Bronchial epithelial cell (primary cell): ENCODE measurements around the gene HSPA4L. TPM values are rescaled to one million over a fixed set of nuclear protein-coding genes. Genes with fewer than 3 reads are reported as not detected.
A peak's percentile ranks its signal among the peaks of the same experiment; 100 is the strongest.

ENCODE experiments used
- DNase-seq: peaks from one replicate; pipeline ENCODE4 v3.0.0-alpha.2; 2010; ENCODE audit warnings: low read depth
- FAIRE-seq: peaks from 2 replicates; lab custom pipeline; 2011; peaks lifted over from hg19 to GRCh38; lab: Jason Lieb, UNC
- H3K27me3 ChIP-seq: 2 replicates; pipeline ENCODE4 v1.5.1; 2011; ENCODE audit warnings: low read length; ENCODE audit not compliant: control insufficient read depth, insufficient read depth
- H3K36me3 ChIP-seq: 2 replicates; pipeline ENCODE4 v1.5.1; 2011; ENCODE audit warnings: low read length; ENCODE audit not compliant: control insufficient read depth, insufficient read depth
- H3K4me3 ChIP-seq: 2 replicates; pipeline ENCODE4 v1.5.1; 2011; ENCODE audit warnings: mild to moderate bottlenecking, low read depth, low read length, control low read depth
- total RNA-seq: library from RNA; depleted of rRNA; stranded (reverse); fragments of >200 nt; gene quantifications from 2 replicates; pipeline ENCODE4 v1.2.1, GENCODE V29; 2014
- TF ChIP-seq, protein P1 (sequence below): IDR thresholded peaks from 2 replicates; pipeline ENCODE4 v1.5.1; 2011; ENCODE audit warnings: mild to moderate bottlenecking, moderate library complexity, low read length, control low read depth, inconsistent platforms; ENCODE audit not compliant: insufficient read depth, severe bottlenecking

Gene HSPA4L
- total RNA-seq, 1 donor from 2014 or later, result 12.4 TPM

GRCh38 chr4:127778102-127778501 lies 4.0 kb upstream of the HSPA4L start:
- TF ChIP-seq, protein P1, sequence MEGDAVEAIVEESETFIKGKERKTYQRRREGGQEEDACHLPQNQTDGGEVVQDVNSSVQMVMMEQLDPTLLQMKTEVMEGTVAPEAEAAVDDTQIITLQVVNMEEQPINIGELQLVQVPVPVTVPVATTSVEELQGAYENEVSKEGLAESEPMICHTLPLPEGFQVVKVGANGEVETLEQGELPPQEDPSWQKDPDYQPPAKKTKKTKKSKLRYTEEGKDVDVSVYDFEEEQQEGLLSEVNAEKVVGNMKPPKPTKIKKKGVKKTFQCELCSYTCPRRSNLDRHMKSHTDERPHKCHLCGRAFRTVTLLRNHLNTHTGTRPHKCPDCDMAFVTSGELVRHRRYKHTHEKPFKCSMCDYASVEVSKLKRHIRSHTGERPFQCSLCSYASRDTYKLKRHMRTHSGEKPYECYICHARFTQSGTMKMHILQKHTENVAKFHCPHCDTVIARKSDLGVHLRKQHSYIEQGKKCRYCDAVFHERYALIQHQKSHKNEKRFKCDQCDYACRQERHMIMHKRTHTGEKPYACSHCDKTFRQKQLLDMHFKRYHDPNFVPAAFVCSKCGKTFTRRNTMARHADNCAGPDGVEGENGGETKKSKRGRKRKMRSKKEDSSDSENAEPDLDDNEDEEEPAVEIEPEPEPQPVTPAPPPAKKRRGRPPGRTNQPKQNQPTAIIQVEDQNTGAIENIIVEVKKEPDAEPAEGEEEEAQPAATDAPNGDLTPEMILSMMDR, result no peak
- no peak overlapping the region for H3K4me3 ChIP-seq
- no peaks in the 10 kb centered on the region for H3K36me3 ChIP-seq
- DNase-seq (no peak), FAIRE-seq (no peak)
- no peaks in the 10 kb centered on the region for H3K27me3 ChIP-seq

GRCh38 chr4:127780598-127780997 lies 1.5 kb upstream of the HSPA4L start:
- no peaks in the 10 kb centered on the region for H3K27me3 ChIP-seq
- no peak for DNase-seq
- no peak for FAIRE-seq
- TF ChIP-seq, protein P1, result no peak
- no peaks in the 10 kb centered on the region for H3K36me3 ChIP-seq
- no peak overlapping the region for H3K4me3 ChIP-seq

DNA sequence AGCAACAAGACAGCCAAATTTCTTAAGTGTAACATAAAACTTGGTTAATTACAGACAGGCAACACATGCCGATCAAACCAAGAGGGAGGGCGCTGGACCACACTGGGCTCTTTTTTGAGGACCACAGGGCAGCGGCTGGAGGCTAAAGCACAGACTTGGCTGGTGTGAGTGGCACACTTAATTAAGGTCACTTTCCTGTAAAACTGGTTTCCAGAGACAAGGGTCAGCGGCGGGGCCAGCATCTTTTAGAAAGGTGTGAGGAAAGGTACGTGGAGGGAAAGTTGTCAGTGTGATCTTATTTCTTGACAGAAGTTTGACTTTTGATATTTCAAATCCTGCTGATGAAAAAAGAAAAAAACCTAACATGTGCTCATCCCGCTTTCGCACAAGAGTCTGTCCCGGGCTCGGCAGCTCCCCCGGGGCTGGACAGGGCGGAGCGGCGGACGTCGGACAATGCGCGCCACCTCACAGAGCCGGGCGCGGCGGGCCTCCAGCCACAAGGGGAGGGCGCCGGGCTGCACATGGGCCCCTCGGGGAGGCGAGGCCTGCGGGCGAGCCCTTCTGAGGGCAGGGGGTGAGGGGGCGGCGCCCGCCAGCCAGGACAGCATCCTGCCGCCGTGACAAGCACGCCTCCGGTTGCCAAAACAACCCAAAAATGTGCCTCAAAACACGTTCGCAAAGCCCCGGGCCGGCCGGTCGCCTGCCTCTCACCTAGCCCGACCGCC lies 660 bp upstream of the HSPA4L start:
- Histone ChIP-seq H3K27me3 (no peaks in the 10 kb centered on the region), H3K4me3 (peak overlapping the region; percentile 84), H3K36me3 (no peaks in the 10 kb centered on the region)
- DNase-seq (no peak), FAIRE-seq (no peak)
- TF ChIP-seq, protein P1, result no peak

GRCh38 chr4:127782025-127782274 lies 172 bp upstream of the HSPA4L start:
- DNase-seq, result peak; percentile 73
- Histone ChIP-seq H3K36me3 (no peaks in the 10 kb centered on the region), H3K27me3 (no peaks in the 10 kb centered on the region), H3K4me3 (peak overlapping the region; percentile 84)
- FAIRE-seq, result no peak
- TF ChIP-seq, protein P1, result no peak

DNA sequence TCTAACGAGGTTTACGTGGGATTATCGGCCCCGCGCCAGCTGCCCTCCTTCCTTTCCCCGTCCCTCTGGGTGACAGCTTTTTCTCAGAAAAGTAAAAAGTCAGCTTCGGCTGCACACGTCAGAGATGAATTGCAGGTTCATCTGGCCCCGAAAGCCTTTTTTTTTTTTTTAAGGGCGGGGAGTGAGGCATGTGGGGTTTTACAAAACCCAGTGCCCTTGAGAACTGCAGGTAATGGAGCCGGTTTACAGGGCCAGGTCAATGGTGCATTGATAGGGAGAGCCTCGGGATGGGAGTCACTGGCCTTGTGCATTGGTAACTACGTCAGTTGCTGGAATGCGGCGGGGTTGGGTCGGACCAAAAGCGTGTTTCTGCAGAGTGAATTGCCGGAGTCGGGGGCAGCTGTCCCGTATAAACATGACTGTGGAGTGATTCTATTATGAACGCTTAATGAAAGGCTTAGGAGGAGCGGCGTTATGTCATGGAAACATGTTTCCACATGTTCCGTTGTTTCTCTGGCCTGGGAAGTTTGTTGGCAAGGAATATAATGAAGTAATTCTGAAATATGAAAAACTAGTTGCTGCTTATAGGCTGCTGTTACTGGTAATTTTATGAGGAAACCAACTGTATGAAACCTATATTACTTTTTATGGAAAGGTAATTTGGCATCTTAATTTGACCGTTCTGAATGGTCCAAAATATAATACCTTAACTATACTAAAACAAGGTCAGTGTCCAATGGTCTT lies 1.1 kb downstream of the HSPA4L start:
- Histone ChIP-seq H3K36me3 (no peaks in the 10 kb centered on the region), H3K4me3 (peak overlapping the region; percentile 84), H3K27me3 (no peaks in the 10 kb centered on the region)
- FAIRE-seq (peak; percentile 94), DNase-seq (peak; percentile 100)
- TF ChIP-seq, protein P1, result no peak
